SU-DHL-6 (cell line): Measurements from ENCODE around the gene TRAPPC8.

ENCODE experiments used
- CTCF ChIP-seq: fragments of 200-600 bp; sonication (generic); IDR thresholded peaks from one replicate; pipeline ENCODE4 v1.5.1; 2017; ENCODE audit warnings: antibody characterized with exemption, mild to moderate bottlenecking, low read length, moderate library complexity; ENCODE audit not compliant: insufficient read depth, poor library complexity, severe bottlenecking
- EZH2phosphoT487 ChIP-seq: fragments of 200-600 bp; sonication (generic), shearing (Covaris generic); conservative IDR thresholded peaks from 2 replicates; pipeline ENCODE4 v1.6.1; 2018; ENCODE audit warnings: mild to moderate bottlenecking, antibody characterized with exemption, low read length, moderate library complexity, mixed read lengths

DNA sequence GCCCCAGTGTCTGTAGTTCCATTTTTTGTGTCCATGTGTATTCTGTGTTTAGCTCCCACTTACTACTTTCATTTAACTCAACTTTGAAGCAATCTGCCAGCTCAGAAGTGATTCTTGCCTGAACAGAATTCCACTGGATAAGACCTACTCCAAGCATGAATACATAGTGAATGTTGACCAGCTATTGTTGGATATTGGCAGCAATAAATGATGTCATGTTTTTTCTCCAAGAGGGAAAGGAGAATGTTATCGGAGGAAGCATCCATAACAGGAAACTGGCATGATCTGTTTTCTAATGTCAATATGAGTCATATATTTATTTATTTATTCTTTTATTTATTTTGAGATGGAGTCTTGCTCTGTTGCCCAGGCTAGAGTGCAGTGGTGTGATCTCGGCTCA is 36.8 kb upstream of the TRAPPC8 start:
- TF ChIP-seq CTCF (no peak), EZH2phosphoT487 (no peak)
